Renal cortical epithelial cell (primary cell): Measurements from ENCODE around the gene GSDME. TPM values are rescaled to one million over a fixed set of nuclear protein-coding genes. Genes with fewer than 3 reads are reported as not detected.
"Not testable (repeated sequence)": the region's sequence is repeated elsewhere in the genome, so short reads cannot be mapped to it uniquely, and the experiment has no call there.

Experiments
- DNase-seq: peaks from one replicate; pipeline ENCODE4 v3.0.0-alpha.2; 2011; ENCODE audit warnings: low read depth
- total RNA-seq: library from RNA; depleted of rRNA; stranded (reverse); fragments of >200 nt; gene quantifications from 2 replicates; pipeline ENCODE4 v1.2.3, GENCODE V29; 2014

GSDME gene
- total RNA-seq = 68.4 and 79.0 TPM in 2 replicates

GRCh38 chr7:24757353-24758275 is at the start of gene GSDME:
Gene GSDME (minus strand): TSS chr7:24757464. CDS start chr7:24749774, 7,690 bp downstream.
- DNase-seq = peak; percentile 56

GRCh38 chr7:24802300-24802699 is 45.0 kb upstream of the GSDME start:
- no peak for DNase-seq

- DNase-seq = no peak
Observed at GRCh38 chr7:24801883-24802282, 44.6 kb upstream of the GSDME start.

- DNase-seq = no peak
Observed at GRCh38 chr7:24800667-24801066, 43.4 kb upstream of the GSDME start.

GRCh38 chr7:24800073-24800472 is 42.8 kb upstream of the GSDME start:
- DNase-seq = no peak

GRCh38 chr7:24799506-24799905 is 42.2 kb upstream of the GSDME start:
- no peak for DNase-seq

- DNase-seq = no peak
Observed at GRCh38 chr7:24798261-24798660, 41.0 kb upstream of the GSDME start.

GRCh38 chr7:24797270-24797669 is 40.0 kb upstream of the GSDME start:
- DNase-seq = no peak

- no peak for DNase-seq
Observed at GRCh38 chr7:24795407-24795767, 38.1 kb upstream of the GSDME start.

- not testable (repeated sequence) for DNase-seq
Observed at GRCh38 chr7:24794751-24795406, 37.6 kb upstream of the GSDME start.

GRCh38 chr7:24793982-24794648 is 36.9 kb upstream of the GSDME start:
- DNase-seq = no peak

- peak; percentile 82 for DNase-seq
Observed at GRCh38 chr7:24788961-24789576, 31.8 kb upstream of the GSDME start.

- no peak for DNase-seq
Observed at GRCh38 chr7:24788075-24788474, 30.8 kb upstream of the GSDME start.

- peak; percentile 99 for DNase-seq
Observed at GRCh38 chr7:24786941-24787340, 29.7 kb upstream of the GSDME start.

GRCh38 chr7:24786306-24786705 is 29.0 kb upstream of the GSDME start:
- DNase-seq = peak; percentile 47

GRCh38 chr7:24784277-24784676 is 27.0 kb upstream of the GSDME start:
- DNase-seq = no peak

- peak; percentile 56 for DNase-seq
Observed at GRCh38 chr7:24783698-24784097, 26.4 kb upstream of the GSDME start.

- no peak for DNase-seq
Observed at GRCh38 chr7:24781106-24781505, 23.8 kb upstream of the GSDME start.

- no peak for DNase-seq
Observed at GRCh38 chr7:24779283-24779655, 22.0 kb upstream of the GSDME start.

GRCh38 chr7:24778543-24779282 is 21.4 kb upstream of the GSDME start:
- DNase-seq = no peak

- no peak for DNase-seq
Observed at GRCh38 chr7:24777806-24778205, 20.5 kb upstream of the GSDME start.
